Posterior cingulate gyrus (tissue), 11 donors: ENCODE results near the gene SRSF3.
"Not testable (repeated sequence)": the region's sequence is repeated elsewhere in the genome, so short reads cannot be mapped to it uniquely, and the experiment has no call there.

Source experiments
- DNase-seq, 10 donors: peaks; one replicate each; pipeline versions ENCODE4 v3.0.0 to v3.0.0-alpha.2; 2020 to 2021; ENCODE audit warnings: mixed read lengths in 3 of 10
- intact Hi-C: fragments of 100-400 bp; cut with DNase I; formaldehyde crosslinking; loops from one replicate; pipeline ENCODE4 v1.15.1; 2023

The SRSF3 gene

DNA sequence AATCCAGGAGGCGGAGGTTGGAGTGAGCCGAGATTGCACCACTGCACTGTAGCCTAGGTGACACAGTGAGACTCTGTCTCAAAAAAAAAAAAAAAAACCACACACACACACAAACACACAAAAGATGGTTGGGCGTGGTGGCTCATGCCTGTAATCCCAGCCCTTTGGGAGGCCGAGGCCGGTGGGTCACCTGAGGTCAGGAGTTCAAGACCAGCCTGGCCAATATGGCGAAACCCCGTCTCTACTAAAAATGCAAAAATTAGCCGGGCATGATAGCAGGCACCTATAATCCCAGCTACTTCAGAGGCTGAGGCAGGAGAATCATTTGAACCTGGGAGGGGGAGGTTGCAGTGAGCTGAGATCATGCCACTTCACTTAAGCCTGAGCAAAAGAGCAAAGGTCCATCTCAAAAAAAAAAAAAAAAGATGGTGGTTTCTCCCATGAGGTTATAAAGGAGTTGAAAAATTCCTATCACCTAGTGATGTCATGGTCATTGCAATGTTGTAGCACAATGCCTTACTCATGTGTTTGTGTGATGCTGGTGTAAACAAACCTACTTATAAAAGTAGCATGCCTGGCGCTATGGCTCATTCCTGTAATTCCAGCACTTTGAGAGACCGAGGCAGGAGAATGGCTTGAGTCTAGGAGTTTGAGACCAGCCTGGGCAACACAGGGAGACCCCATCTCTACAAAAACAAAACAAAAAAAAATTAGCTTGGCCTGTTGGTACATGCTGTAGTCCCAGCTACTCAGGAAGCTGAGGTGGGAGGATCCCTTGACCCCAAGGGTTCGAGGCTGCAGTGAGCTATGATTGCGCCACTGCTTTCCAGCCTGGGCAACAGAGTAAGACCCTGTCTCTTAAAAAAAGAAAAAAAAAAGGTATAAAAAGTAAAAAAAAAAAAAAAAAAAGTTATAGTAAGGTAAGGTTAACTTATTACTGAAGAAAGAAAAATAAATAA lies 21.5 kb upstream of the SRSF3 start:
- intact Hi-C loops = not testable (repeated sequence)

DNA sequence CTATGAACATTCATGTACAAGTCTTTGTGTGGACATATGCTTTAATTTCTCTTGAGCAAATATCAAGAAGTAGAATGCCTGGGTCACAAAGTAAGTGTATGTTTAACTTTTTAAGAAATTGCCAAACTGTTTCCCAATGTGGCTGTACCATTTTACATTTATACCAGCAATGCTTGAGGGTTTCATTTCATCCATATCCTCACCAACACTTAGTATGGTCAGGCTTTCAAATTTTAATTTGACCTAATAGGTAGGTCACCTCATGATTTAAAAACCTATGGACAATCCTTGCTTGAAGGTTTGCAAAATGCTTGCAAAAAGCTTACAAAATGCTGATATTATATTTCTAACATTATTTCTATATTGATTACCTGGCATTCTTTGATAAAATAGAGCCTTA lies 19.5 kb upstream of the SRSF3 start:
- no peak for DNase-seq
- intact Hi-C loops = no loop called here

More for the DNA sequence above, 21.5 kb upstream of the SRSF3 start:
- DNase-seq = not testable (repeated sequence)

DNA sequence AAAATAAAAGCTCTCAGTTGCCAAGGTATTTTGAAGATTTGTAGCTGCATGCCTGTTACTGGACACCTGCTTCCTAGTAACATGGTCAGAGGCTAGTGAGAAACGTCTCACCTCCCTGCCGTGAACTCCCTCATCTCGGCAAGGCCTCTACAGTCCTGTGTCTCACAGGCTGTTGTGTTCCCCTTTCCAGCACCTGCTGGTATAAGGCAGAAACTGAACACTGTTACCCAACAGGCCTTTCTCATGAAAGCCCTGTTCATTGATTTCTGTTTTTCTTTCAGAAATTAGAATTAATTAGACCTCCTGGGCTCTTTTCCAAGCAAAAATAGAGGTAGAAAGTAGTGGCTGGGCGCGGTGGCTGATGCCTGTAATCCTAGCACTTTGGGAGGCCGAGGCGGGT lies 17.6 kb upstream of the SRSF3 start:
- intact Hi-C loops = no loop called here
- no peak for DNase-seq

DNA sequence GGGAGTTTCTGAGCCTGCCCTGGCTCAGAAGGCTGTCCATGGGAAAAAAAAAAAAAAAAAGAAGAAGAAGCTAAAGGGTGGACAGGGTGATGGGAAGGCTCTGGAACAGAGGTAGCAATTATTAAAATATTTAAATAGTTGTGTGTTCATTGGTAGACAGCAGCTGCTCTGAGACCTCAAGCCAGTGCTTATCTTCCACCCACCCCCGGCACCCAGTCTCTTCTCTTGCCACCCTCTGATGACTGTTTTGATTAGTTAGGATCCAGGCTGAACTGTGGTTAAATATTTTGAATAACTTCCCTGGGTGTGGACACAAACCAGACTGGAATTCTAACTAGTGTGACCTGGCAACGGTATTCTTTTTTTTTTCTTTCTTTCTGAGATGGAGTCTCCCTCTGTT lies 16.9 kb upstream of the SRSF3 start:
- intact Hi-C loops = no loop called here
- DNase-seq = no peak

DNA sequence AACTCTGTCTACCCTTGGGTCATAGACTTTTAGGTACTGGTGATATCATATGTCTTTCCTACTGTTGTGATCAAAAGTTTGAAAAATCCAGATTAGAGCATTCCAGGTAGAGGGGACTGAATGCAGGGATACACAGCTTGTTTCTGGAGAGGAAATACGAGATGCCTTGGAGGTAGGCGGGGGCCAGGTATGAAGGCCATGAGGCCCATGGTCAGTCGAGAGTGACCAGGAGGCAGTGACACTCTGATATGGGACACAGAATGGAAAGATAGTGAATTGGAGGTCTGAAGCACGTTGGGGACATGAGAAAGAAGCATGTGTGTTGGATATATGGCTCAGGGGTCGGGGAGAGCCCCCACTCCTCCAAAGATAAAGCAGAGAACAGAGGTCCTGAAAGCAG lies 16.1 kb upstream of the SRSF3 start:
- intact Hi-C loops = no loop called here
- no peak for DNase-seq

DNA sequence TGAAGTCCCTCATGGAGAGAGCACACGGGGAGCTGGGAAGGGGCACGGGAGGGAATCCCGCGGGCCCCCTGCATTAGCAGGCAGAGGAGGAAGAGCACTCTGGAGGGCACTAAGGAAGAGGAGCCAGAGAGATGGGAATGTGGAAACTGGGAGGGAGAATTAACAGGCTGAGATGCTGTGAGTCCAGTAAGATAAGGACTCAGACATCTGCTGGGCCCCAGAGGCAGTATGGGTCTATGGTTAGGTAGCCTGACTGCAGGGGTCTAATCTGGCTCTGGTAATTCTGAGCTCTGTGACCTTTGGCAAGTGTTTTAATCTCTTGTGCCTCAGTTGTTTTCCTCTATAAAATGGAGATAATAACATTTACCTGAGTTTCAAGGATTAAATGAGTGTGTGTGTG lies 15.7 kb upstream of the SRSF3 start:
- intact Hi-C loops = no loop called here
- no peak for DNase-seq

DNA sequence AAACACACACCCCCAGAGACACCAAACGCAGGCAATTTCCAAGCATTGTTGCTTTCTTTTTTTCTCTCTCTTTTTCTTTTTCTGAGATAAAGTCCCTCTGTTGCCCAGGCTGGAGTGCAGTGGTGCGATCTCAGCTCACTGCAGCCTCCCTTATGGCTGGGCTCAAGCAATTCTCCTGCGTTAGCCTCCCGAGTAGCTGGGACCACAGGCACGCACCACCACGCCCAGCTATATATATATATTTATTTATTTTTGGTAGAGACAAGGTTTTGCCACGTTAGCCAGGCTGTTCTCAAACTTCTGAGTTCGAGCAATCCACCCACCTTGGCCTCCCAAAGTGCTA lies 14.0 kb upstream of the SRSF3 start:
- DNase-seq = no peak
- intact Hi-C loops = no loop called here

DNA sequence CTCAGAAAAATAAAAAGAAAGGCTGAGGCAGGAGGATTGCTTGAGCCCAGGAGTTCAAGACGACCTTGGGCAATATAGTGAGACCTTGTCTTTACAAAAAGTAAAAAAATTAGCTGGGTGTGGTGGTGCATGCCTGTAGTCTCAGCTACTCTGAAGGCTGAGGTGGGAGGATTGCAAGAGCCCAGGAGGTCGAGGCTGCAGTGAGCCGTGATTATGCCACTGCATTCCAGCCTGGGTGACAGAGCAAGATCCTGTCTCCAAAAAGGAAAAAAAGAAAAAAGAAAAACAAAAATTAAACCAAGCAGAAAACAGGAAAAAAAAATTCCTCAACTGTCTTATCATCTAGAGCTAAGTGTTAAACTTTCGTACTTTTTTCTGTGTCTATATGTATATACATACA lies 12.4 kb upstream of the SRSF3 start:
- DNase-seq = no peak
- intact Hi-C loops = no loop called here

DNA sequence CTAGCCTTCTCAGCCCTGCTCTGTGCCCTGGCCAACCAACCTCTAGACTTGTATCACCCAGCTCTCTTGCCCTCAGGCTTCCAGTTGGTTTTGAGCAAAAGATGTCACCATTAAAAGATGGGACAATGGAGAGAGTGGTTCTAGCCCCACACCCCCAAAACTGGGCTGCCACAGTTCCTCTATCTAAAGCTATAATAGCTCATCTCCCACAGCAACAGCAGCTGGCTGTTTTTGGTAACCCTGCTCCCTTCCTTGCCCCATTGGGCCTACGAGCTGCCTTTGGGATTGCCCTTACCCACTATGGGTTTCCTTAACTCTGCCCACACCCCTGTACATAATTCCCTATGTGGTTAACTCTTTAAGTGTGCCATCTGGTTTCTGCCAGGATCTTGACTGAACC lies 7.6 kb upstream of the SRSF3 start:
- DNase-seq = no peak
- intact Hi-C loops = no loop called here

DNA sequence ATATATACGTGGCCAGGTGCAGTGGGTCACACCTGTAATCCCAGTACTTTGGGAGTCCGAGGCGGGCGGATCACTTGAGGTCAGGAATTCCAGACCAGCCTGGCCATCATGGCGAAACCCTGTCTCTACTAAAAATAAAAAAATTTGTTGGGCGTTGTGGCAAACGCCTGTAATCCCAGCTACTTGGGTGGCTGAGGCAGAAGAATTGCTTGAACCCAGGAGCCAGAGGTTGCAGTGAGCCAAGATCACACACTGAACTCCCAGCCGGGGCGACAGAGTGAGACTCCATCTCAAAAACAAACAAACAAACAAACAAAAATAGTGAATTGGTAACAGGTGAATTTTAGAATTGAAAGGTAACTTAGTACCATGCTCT lies 5.1 kb upstream of the SRSF3 start:
- intact Hi-C loops, DNase-seq: not testable (repeated sequence)

DNA sequence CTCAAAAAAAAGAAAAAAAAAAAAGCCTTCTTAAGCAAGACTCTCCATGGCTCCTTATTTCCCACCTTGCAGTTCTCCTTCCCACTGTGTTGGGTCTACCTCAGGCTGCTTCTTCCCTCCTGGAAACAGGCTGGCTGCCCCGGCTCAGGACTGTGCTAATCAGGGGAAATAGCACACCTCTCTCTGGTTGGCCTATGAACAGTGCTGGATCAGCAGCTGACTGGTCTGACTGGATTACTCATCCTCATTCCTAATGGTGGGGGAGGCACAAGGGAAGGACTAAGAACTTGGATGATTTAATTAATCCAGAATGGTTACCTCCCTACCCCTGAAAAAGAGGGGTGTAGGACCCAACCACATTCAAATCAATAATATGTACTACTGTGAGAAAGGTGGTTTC lies 3.9 kb upstream of the SRSF3 start:
- DNase-seq = peak in 1 of 10 donors; percentile 7
- intact Hi-C loops = loop anchor here (5.0 kb wide), 1 partner anchor 148 kb away; the partner anchor contains the start of genes KCTD20 and PXT1

DNA sequence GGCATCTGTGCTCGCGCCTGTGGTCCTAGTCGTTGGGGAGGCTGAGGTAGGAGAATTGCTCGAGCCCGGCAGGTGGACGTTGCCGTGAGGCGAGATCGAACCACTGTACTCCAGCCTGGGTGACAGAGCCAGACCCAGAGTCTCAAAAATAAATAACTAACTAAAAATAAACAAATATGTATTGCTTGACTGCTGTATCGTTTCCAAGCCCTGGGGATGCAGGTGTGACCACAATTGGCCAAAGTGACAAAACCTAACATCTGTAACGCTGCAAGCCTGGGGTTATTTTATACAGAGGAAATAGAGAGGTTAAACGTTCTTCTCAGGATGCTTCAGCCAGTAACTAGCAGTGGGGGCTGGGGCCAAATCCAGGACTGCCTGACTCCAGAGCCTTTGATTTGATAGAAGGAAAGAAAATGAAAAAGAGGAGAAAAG lies 1.9 kb upstream of the SRSF3 start:
- peak in 1 of 10 donors; percentile 64 for DNase-seq

DNA sequence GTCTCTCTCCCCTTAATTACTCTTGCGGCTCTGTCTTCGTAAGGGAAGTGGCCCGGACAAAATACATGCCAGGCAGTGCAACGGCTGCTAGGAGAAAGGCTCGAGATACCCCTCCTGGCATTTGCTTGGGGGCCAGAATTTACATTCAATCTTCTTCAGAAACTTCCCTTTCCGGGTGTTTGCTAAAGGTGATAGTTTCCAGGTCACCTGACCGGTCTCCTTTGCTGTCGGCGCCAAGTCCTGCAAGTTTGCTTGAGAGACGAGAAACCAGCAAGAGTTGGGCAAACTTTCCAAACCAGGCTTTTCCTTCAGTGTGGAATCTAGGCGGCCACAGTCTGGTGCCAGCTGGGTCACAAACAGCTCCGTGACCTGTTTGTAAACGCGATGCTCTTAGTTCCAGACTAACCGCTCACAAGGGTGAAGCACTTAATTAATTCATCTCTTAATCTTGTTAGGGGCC lies 563 bp upstream of the SRSF3 start:
- peak in 8 of 10 donors; percentile 28 to 88 (median 48) for DNase-seq
- intact Hi-C loops = loop anchor here (1.0 to 5.0 kb wide), 3 partner anchors 46 to 170 kb away; partner anchors contain the start of genes KCTD20, PXT1 and STK38

More for the DNA sequence above, 1.9 kb upstream of the SRSF3 start:
- intact Hi-C loops = loop anchor here (5.0 kb wide), 1 partner anchor 150 kb away; the partner anchor contains the start of genes KCTD20 and PXT1

DNA sequence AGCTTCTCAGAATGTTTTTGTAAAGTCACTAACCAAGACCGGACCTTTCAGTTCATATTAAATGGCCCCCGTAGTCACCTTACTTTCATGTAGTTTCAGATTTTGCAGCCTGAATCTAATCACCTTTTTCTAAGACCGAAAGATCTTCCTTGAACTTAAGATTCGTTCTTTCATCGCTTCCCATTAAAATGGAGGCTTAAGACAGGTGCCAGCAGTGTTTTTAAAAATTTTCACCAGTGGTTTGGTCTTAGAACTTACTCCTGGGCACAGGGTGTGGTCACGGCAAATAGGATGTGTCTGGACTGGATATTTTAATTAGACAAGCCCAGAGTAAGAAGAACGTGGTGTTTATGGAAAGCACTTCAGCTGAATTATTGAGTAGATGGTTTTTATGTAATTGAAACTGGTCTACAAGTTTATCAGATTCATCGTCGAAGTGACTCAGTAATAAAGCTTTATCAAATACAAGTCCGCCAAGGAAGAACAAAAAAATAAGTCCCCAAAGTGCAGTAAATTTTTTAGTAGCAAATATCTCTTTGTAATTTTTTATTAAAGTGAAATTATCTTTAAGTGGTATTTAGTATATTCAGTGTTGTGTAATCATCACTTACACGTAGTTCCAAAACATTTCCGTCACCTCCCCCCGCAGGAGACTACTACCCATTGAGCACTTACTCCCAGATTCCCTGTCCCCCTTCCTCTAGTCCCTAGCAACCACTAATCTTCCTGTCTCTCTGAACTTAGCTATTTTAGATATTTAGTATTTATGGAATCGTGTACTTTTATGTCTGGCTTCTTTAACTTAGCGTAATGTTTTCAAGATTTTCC lies 868 bp downstream of the SRSF3 start:
- intact Hi-C loops = loop anchor here (1.0 to 5.0 kb wide), 3 partner anchors 48 to 172 kb away; partner anchors contain the start of genes KCTD20, PXT1 and STK38
- peak in 1 of 10 donors; percentile 16 for DNase-seq

DNA sequence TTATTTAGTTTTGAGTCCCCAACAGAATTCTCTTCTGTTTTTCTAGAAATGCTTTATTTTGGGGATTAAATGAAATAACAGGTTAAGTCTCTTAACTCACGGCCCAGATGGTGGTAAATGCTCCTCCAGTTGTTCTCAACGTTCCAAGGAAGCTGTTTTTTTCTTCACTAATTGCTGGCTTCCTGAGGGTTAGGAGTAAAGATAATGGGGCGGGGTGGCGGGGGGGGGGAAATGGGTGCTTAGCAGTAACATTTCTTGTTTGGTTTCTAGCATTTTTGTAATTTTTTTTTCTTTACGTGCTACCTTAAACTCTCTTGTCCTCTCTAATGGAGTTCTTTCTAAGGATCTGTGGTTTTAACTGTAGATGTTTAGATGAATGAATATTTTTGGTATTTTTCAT lies 2.2 kb downstream of the SRSF3 start:
- intact Hi-C loops = no loop called here
- no peak for DNase-seq

DNA sequence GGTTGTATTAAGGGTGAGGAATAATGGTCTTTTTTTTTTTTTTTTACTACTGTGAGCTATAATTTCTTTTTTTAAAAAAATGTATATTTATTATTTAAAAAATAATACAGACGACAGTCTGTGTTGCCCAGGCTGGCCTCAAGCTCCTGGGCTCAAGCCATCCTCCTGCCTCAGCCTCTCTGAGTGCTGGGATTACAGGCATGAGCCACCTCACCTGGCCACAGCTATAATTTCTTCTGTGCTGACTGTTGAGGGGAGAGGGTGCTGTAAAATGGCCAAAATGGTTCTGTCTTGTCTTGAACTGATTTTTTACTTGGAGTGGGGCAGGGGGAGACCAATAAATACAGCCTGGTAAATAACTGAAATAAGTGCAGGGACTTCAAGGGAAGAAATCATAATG lies 3.6 kb downstream of the SRSF3 start:
- DNase-seq = no peak
- intact Hi-C loops = no loop called here

DNA sequence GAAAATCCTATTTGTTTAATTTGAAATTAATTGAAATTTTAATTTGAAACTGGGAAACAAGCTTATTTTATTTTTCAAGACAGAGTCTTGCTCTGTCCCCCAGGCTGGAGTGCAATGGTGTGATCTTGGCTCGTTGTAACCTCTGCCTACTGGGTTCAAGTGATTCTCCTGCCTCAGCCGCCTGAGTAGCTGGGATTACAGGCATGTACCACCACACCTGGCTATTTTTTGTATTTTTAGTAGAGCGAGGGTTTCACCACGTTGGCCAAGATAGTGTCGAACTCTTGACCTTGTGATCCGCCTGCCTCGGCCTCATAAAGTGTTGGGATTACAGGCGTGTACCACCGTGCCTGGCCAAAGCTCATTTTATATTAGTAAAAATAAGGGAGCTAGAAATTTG lies 4.2 kb downstream of the SRSF3 start:
- DNase-seq = peak in 1 of 10 donors; percentile 19
- intact Hi-C loops = no loop called here

DNA sequence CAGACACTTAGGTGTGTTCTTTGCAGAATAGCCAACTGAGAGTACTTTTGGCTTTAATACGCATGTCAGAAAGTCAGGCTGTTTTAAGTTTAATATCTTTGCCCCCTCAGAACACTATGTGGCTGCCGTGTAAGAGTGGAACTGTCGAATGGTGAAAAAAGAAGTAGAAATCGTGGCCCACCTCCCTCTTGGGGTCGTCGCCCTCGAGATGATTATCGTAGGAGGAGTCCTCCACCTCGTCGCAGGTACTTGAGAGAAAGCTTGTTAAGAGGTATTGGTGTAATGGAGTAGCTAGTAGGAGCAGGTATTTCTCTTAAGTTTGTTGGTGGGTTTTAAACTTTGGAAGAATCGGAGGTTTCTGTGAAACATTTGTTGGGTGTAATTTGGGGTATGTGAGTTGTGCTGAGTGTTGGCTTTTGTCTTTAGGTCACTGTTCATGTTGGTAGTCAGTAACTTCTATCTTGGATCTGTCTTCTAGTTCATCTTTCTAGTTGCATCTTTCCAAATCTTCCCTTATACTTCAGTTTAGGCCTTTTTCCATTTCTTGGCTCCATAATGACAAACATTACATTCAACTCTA lies 4.7 kb downstream of the SRSF3 start:
- DNase-seq = no peak
- intact Hi-C loops = no loop called here

DNA sequence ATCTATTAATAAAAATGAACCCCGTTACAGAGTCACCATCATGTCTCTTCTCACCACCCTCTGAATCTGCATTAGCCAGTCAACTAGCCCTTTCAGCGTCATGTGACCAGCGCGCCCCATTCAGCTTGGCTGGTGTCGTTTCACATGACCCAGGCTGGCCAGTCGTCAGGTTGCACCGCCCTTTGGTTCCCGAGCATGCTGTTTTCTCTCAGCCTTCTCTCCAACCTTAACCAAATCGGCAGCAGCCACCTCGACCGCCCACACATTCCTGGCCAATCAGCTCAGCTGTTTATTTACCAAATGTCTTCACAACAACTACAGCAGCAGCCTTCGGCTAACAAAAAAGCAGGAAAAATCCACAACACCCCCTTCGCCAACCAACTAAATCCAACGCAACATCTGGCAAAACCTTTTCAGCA lies 5.6 kb downstream of the SRSF3 start:
- DNase-seq = peak in 8 of 10 donors; percentile 26 to 90 (median 42)
- intact Hi-C loops = no loop called here

DNA sequence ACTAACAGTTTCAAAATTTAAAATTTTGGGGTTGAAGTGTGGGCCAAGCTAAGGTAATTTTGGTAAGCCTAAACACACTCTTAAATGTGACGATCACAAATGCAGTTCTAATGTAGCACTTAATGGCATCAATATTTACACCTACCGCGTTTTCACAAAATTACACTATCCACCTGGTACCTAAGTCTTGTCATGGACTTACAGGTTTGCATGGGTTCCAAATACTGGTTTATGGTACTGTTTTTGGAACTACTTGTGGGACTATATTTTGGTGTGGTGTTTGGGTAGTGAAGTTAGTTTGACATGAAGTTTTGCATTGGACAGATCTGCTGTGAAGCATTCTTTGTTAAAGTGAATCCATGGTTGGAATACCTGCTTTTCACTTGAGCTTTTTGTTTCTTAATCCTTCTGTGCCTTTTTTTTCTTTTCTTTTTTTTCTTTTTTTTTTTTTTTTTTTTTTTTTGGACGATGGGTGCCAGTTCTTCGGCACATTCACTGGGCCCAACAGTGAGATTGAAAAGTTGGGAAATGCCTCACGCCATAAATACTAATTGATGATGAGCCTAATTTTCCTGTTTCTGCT lies 6.5 kb downstream of the SRSF3 start:
- no peak for DNase-seq
- intact Hi-C loops = no loop called here
